Measurements from ENCODE around the gene KRT28.

The KRT28 gene

GRCh38 chr17:40820228-40820838, 20.6 kb upstream of the KRT28 start:
- no peaks in the 10 kb centered on the region for H3K79me2 ChIP-seq
- no peaks in the 10 kb centered on the region for H3K9me3 ChIP-seq (ENCODE audit: control insufficient read depth, low read length)
- no peak overlapping the region for H3K4me3 ChIP-seq (ENCODE audit: low read depth, low read length)
- no peaks in the 10 kb centered on the region for H3K27me3 ChIP-seq (ENCODE audit: control insufficient read depth, insufficient read depth, low read length)
- TF ChIP-seq, protein P1, sequence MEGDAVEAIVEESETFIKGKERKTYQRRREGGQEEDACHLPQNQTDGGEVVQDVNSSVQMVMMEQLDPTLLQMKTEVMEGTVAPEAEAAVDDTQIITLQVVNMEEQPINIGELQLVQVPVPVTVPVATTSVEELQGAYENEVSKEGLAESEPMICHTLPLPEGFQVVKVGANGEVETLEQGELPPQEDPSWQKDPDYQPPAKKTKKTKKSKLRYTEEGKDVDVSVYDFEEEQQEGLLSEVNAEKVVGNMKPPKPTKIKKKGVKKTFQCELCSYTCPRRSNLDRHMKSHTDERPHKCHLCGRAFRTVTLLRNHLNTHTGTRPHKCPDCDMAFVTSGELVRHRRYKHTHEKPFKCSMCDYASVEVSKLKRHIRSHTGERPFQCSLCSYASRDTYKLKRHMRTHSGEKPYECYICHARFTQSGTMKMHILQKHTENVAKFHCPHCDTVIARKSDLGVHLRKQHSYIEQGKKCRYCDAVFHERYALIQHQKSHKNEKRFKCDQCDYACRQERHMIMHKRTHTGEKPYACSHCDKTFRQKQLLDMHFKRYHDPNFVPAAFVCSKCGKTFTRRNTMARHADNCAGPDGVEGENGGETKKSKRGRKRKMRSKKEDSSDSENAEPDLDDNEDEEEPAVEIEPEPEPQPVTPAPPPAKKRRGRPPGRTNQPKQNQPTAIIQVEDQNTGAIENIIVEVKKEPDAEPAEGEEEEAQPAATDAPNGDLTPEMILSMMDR (IDR thresholded peaks at IDR 0.05) = no peak
- peak overlapping the region; percentile 94 for H2AFZ ChIP-seq
- H3K4me1 ChIP-seq = peaks cover 8% of the 10 kb centered on the region
- H3K27ac ChIP-seq = peak overlapping the region; percentile 77
- H3K9ac ChIP-seq = no peak overlapping the region
- peak overlapping the region; percentile 78 for H3K4me2 ChIP-seq (ENCODE audit: low read length)
- H3K36me3 ChIP-seq (ENCODE audit: control insufficient read depth, insufficient read depth, low read length) = no peaks in the 10 kb centered on the region

- no peak overlapping the region for H3K9ac ChIP-seq
- H2AFZ ChIP-seq = peak overlapping the region; percentile 94
- H3K4me1 ChIP-seq = peaks cover 8% of the 10 kb centered on the region
- H3K4me2 ChIP-seq (ENCODE audit: low read length) = peak overlapping the region; percentile 78
- H3K9me3 ChIP-seq (ENCODE audit: control insufficient read depth, low read length) = no peaks in the 10 kb centered on the region
- H3K36me3 ChIP-seq (ENCODE audit: control insufficient read depth, insufficient read depth, low read length) = no peaks in the 10 kb centered on the region
- H3K79me2 ChIP-seq = no peaks in the 10 kb centered on the region
- TF ChIP-seq, protein P1 (IDR thresholded peaks at IDR 0.05) = no peak
- H3K4me3 ChIP-seq (ENCODE audit: low read depth, low read length) = peak overlapping the region; percentile 79
- no peaks in the 10 kb centered on the region for H3K27me3 ChIP-seq (ENCODE audit: control insufficient read depth, insufficient read depth, low read length)
- peak overlapping the region; percentile 77 for H3K27ac ChIP-seq
Measured at GRCh38 chr17:40819528-40820125, 19.9 kb upstream of the KRT28 start.

DNA sequence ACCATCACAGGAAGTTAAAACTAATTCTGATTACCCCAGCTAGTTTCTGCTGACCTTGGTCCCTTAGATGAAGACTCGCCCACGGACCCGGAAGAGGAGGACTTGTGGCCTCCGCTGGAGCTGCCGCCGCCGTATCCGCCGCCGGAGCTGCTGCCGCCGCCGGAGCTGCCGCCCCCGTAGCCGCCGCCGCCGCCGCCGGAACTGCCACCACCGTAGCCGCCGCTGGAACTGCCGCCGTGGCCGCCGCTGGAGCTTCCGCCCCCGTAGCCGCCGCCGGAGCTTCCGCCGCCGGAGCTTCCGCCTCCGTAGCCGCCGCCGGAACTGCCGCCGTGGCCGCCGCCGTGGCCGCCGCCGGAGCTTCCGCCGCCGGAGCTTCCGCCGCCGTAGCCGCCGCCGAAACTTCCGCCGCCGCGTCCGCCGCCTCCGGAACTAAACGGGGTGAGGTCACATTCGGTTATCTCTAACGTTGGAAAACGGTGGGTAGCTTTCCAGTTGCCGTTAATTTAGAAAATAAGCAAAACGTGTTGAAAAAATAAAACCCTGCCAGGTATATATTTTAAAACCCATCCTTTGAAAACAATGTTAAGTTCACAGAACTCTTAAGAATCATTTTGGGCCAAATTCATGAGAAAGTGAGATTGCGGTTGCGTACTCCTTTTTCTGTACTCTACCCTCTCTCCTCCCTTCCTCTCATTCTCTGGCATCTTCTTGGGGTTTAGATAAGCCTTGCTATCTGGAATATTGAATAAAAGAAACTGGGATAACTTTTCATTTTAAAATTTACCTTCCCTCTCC, 19.2 kb upstream of the KRT28 start:
- Histone ChIP-seq H2AFZ (peak overlapping the region; percentile 94), H3K9ac (no peak overlapping the region), H3K79me2 (no peaks in the 10 kb centered on the region), H3K4me1 (peaks cover 8% of the 10 kb centered on the region), H3K27ac (peak overlapping the region; percentile 77), H3K9me3 (ENCODE audit: control insufficient read depth, low read length) (no peaks in the 10 kb centered on the region), H3K36me3 (ENCODE audit: control insufficient read depth, insufficient read depth, low read length) (no peaks in the 10 kb centered on the region), H3K27me3 (ENCODE audit: control insufficient read depth, insufficient read depth, low read length) (no peaks in the 10 kb centered on the region), H3K4me3 (ENCODE audit: low read depth, low read length) (peak overlapping the region; percentile 82), H3K4me2 (ENCODE audit: low read length) (peak overlapping the region; percentile 79)
- TF ChIP-seq, protein P1 (IDR thresholded peaks at IDR 0.05) = no peak

DNA sequence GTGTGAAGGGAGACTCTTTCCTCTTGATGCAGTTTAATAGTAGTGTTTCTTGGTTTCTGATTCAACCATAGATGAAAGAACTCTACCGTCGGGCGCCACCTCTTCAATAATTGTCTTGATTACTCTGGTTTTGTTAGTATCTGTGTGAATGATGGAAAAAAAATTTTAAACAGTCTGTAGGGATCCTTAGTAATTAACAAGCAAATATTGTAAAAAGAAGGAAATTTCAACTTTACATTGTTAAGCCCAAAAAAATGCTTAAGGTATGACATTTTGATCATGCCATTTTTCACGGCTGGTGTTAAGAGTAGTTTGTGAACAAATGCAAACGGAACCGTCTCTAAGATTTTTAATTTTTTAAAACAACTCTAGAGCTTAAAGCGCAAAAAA, 18.6 kb upstream of the KRT28 start:
- no peak overlapping the region for H3K9ac ChIP-seq
- H3K4me2 ChIP-seq (ENCODE audit: low read length) = peak overlapping the region; percentile 79
- no peaks in the 10 kb centered on the region for H3K9me3 ChIP-seq (ENCODE audit: control insufficient read depth, low read length)
- no peaks in the 10 kb centered on the region for H3K36me3 ChIP-seq (ENCODE audit: control insufficient read depth, insufficient read depth, low read length)
- H3K27ac ChIP-seq = peak overlapping the region; percentile 45
- H3K79me2 ChIP-seq = no peaks in the 10 kb centered on the region
- H2AFZ ChIP-seq = peak overlapping the region; percentile 75
- H3K4me1 ChIP-seq = peaks cover 8% of the 10 kb centered on the region
- peak overlapping the region; percentile 82 for H3K4me3 ChIP-seq (ENCODE audit: low read depth, low read length)
- H3K27me3 ChIP-seq (ENCODE audit: control insufficient read depth, insufficient read depth, low read length) = no peaks in the 10 kb centered on the region
- TF ChIP-seq, protein P1 (IDR thresholded peaks at IDR 0.05) = no peak
